Cardiac muscle cell (in vitro differentiated cells and primary cell): ENCODE results near the gene ZDHHC17. TPM values are rescaled to one million over a fixed set of nuclear protein-coding genes. Genes with fewer than 3 reads are reported as not detected.
A peak's percentile ranks its signal among the peaks of the same experiment; 100 is the strongest.

Experiments
- DNase-seq, 2 donors: peaks; one replicate each; pipeline versions ENCODE4 v3.0.0 to v3.0.0-alpha.2; 2010 to 2017; ENCODE audit warnings: low read depth in 1 of 2, low spot score in 1 of 2
- H3K27ac ChIP-seq: fragments of 200-600 bp; sonication (generic); 2 replicates; pipeline ENCODE4 v1.5.1; 2016
- H3K27me3 ChIP-seq: fragments of 200-600 bp; sonication (generic); 2 replicates; pipeline ENCODE4 v1.6.0; 2016; ENCODE audit warnings: control low read depth
- H3K36me3 ChIP-seq: fragments of 200-600 bp; sonication (generic); 2 replicates; pipeline ENCODE4 v1.5.1; 2016; ENCODE audit warnings: control low read depth
- H3K4me1 ChIP-seq: fragments of 200-600 bp; sonication (generic); 2 replicates; pipeline ENCODE4 v1.8.1; 2017; ENCODE audit warnings: low read depth, mild to moderate bottlenecking, mixed run types
- H3K4me3 ChIP-seq: fragments of 200-600 bp; sonication (generic); 2 replicates; pipeline ENCODE4 v1.5.1; 2016; ENCODE audit warnings: mild to moderate bottlenecking
- H3K9me3 ChIP-seq: fragments of 200-600 bp; sonication (generic); 2 replicates; pipeline ENCODE4 v1.5.1; 2017; ENCODE audit warnings: low read depth, mild to moderate bottlenecking, control low read depth
- polyA plus RNA-seq: library from polyadenylated mRNA; unstranded; fragments of >200 nt; fragmentation: Nextera tagmentation; extraction: Ambion mirVana; gene quantifications from 2 replicates; pipeline ENCODE4 v1.2.1, GENCODE V29; 2016
- total RNA-seq: library from RNA; depleted of rRNA; stranded (reverse); fragments of >200 nt; gene quantifications from 2 replicates; pipeline ENCODE4 v1.2.3, GENCODE V29; 2016
- TF ChIP-seq, protein P1 (sequence below): IDR thresholded peaks from 2 replicates; pipeline ENCODE4 v1.5.1; 2012; ENCODE audit warnings: low read depth, mild to moderate bottlenecking, low read length

The ZDHHC17 gene
- total and polyA plus RNA-seq, 2 experiments from 2014 or later: 21.1 to 29.5 TPM

DNA sequence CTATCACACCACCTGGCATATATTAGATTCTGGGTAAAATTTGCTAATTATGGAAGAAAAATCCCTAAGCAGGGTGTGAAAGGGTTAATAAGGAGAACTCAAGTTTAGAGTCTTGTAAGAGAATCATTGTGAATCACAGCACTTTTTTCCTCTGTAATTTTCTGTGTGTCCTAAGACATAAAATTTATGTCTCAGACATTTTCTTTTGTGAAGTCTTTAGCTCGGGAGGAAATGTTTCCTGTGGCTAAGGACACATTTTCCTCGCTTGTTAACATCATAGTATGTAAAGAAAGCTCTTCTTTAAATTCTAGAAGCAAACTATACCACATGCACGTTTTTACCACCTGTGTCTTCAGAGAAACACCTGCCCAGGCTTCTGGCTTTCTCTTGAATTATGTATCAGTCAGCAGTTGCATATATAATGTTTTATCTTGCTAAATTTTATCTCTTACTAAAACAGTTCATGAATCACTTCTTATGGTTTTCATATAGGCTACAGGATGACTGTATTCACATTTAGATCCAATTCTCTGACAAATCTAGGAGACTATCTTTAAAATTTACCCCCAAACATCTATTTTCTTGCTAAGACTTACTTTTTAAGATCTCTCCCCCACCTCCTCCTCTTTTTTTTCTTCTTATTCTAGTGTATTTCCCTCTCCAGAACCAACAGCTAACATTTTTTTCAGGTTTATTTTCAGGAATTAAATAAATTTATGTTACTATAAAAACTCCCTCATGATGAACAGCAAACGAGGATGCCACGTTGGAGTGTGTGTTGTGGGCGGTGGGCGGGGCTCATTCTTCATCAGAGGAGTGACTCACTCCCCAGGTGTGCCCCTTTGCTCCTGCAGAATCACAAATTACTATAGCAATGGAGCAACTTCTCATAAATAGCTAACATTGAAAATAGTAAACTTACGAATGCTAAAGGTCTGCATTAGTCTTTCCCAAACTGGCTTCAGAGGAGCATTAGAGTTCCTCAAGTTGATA lies 126.5 kb downstream of the ZDHHC17 start:
- no peak for DNase-seq
- H3K36me3 ChIP-seq: no peaks in the 10 kb centered on the region
- no peak overlapping the region for H3K4me3 ChIP-seq
- no peaks in the 10 kb centered on the region for H3K9me3 ChIP-seq
- TF ChIP-seq, protein P1, sequence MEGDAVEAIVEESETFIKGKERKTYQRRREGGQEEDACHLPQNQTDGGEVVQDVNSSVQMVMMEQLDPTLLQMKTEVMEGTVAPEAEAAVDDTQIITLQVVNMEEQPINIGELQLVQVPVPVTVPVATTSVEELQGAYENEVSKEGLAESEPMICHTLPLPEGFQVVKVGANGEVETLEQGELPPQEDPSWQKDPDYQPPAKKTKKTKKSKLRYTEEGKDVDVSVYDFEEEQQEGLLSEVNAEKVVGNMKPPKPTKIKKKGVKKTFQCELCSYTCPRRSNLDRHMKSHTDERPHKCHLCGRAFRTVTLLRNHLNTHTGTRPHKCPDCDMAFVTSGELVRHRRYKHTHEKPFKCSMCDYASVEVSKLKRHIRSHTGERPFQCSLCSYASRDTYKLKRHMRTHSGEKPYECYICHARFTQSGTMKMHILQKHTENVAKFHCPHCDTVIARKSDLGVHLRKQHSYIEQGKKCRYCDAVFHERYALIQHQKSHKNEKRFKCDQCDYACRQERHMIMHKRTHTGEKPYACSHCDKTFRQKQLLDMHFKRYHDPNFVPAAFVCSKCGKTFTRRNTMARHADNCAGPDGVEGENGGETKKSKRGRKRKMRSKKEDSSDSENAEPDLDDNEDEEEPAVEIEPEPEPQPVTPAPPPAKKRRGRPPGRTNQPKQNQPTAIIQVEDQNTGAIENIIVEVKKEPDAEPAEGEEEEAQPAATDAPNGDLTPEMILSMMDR: no peak
- no peaks in the 10 kb centered on the region for H3K4me1 ChIP-seq
- no peak overlapping the region for H3K27ac ChIP-seq
- H3K27me3 ChIP-seq: no peaks in the 10 kb centered on the region

DNA sequence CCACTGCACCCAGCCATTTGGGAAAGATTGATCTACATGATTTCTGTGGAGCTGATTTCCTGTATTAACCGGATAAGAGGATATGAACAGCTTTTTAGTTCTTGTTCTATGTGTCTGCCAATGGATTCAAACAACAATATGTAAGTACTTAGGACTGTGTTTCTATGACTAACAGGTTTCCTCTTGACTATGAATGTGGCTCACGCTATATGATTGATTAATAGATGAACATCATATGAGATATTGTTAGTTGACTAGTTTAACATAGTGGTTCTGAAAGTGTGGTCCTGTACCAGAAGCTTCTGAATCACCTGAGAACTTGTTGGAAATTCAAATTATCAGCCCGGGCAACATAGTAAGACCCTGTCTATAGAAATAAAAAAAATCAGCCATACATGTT lies 127.7 kb downstream of the ZDHHC17 start:
- H3K4me3 ChIP-seq: no peak overlapping the region
- H3K27ac ChIP-seq: no peak overlapping the region
- no peaks in the 10 kb centered on the region for H3K36me3 ChIP-seq
- H3K4me1 ChIP-seq: no peaks in the 10 kb centered on the region
- TF ChIP-seq, protein P1: no peak
- H3K9me3 ChIP-seq: no peaks in the 10 kb centered on the region
- no peak for DNase-seq
- H3K27me3 ChIP-seq: no peaks in the 10 kb centered on the region

- TF ChIP-seq, protein P1: no peak
Observed at GRCh38 chr12:76895796-76896195, 131.9 kb downstream of the ZDHHC17 start.

DNA sequence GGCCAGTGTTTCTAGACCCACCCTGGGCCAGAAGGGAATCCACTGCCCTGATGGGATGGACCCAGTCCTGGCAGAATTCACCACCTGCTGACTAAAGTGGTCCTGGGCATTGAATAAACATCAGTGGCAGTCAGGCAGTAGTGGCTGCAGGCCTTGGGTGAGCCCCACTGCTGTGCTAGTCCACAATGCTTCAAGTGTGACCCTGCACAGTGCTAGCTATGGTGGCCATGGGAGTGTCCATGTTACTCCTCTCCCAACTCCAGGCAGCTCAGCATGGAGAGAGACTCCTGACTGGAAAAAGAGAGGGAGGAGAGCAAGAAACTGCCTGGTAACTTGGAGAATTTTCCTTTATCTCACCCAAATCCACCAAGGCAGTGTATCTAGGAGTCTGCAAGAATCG lies 132.4 kb downstream of the ZDHHC17 start:
- Histone ChIP-seq H3K36me3 (no peaks in the 10 kb centered on the region), H3K4me1 (no peaks in the 10 kb centered on the region), H3K27ac (no peak overlapping the region), H3K4me3 (no peak overlapping the region), H3K9me3 (no peaks in the 10 kb centered on the region), H3K27me3 (no peaks in the 10 kb centered on the region)
- TF ChIP-seq, protein P1: no peak
- no peak for DNase-seq

More at GRCh38 chr12:76895796-76896195, 131.9 kb downstream of the ZDHHC17 start:
- no peaks in the 10 kb centered on the region for H3K36me3 ChIP-seq
- no peak for DNase-seq
- no peak overlapping the region for H3K4me3 ChIP-seq
- H3K27me3 ChIP-seq: no peaks in the 10 kb centered on the region
- H3K27ac ChIP-seq: no peak overlapping the region
- H3K4me1 ChIP-seq: no peaks in the 10 kb centered on the region
- H3K9me3 ChIP-seq: no peaks in the 10 kb centered on the region

GRCh38 chr12:76898442-76898841 lies 134.5 kb downstream of the ZDHHC17 start:
- TF ChIP-seq, protein P1: no peak
- peak in 1 of 2 donors; percentile 53 for DNase-seq
- no peak overlapping the region for H3K27ac ChIP-seq

More at GRCh38 chr12:76898442-76898841, 134.5 kb downstream of the ZDHHC17 start:
- Histone ChIP-seq H3K27me3 (no peaks in the 10 kb centered on the region), H3K9me3 (no peaks in the 10 kb centered on the region), H3K36me3 (no peaks in the 10 kb centered on the region), H3K4me1 (no peaks in the 10 kb centered on the region), H3K4me3 (no peak overlapping the region)
